Measurements from ENCODE around the gene NEO1. TPM values are rescaled to one million over a fixed set of nuclear protein-coding genes. Genes with fewer than 3 reads are reported as not detected.

NEO1 gene
- total RNA-seq, 2 experiments from 2014 or later: 3.4 to 6.3 TPM

- ATAC-seq (ENCODE audit: low read depth): no peak
- POLR2A ChIA-PET: no interaction called here
- Mint-ChIP-seq H3K9me3 (no peaks in the 10 kb centered on the region), H3K27ac (no peak overlapping the region), H3K36me3 (no peaks in the 10 kb centered on the region), H3K27me3 (peaks cover 35% of the 10 kb centered on the region), H3K4me3 (no peak overlapping the region), H3K4me1 (no peaks in the 10 kb centered on the region)
- DNase-seq: no peak
Measured at GRCh38 chr15:73021139-73021621, 31.1 kb upstream of the NEO1 start.

- Mint-ChIP-seq H3K4me1 (no peaks in the 10 kb centered on the region), H3K36me3 (no peaks in the 10 kb centered on the region)
- no peak for DNase-seq
Measured at GRCh38 chr15:73022161-73022560, 30.1 kb upstream of the NEO1 start.

GRCh38 chr15:73023071-73023470, 29.2 kb upstream of the NEO1 start:
- H3K27me3 Mint-ChIP-seq: peaks cover 37% of the 10 kb centered on the region
- H3K36me3 Mint-ChIP-seq: no peaks in the 10 kb centered on the region
- ATAC-seq (ENCODE audit: low read depth): no peak

More at GRCh38 chr15:73022161-73022560, 30.1 kb upstream of the NEO1 start:
- POLR2A ChIA-PET: no interaction called here
- Mint-ChIP-seq H3K4me3 (no peak overlapping the region), H3K27ac (no peak overlapping the region), H3K9me3 (no peaks in the 10 kb centered on the region), H3K27me3 (peaks cover 36% of the 10 kb centered on the region)
- ATAC-seq (ENCODE audit: low read depth): no peak

GRCh38 chr15:73024168-73024567, 28.1 kb upstream of the NEO1 start:
- H3K9me3 Mint-ChIP-seq: no peaks in the 10 kb centered on the region

More at GRCh38 chr15:73023071-73023470, 29.2 kb upstream of the NEO1 start:
- Mint-ChIP-seq H3K27ac (no peak overlapping the region), H3K9me3 (no peaks in the 10 kb centered on the region), H3K4me1 (no peaks in the 10 kb centered on the region), H3K4me3 (no peak overlapping the region)
- POLR2A ChIA-PET: no interaction called here
- no peak for DNase-seq

GRCh38 chr15:73026511-73027054, 25.7 kb upstream of the NEO1 start:
- no peak overlapping the region for H3K27ac Mint-ChIP-seq
- H3K36me3 Mint-ChIP-seq: no peaks in the 10 kb centered on the region
- POLR2A ChIA-PET: interaction anchor here (0.7 kb wide), 1 partner anchor 253 kb away, joined by 6 read pairs; no protein-coding TSS in a partner anchor
- ATAC-seq (ENCODE audit: low read depth): no peak
- no peaks in the 10 kb centered on the region for H3K9me3 Mint-ChIP-seq
- no peak overlapping the region for H3K4me3 Mint-ChIP-seq
- DNase-seq: no peak
- H3K27me3 Mint-ChIP-seq: peaks cover 30% of the 10 kb centered on the region
- H3K4me1 Mint-ChIP-seq: no peaks in the 10 kb centered on the region

More at GRCh38 chr15:73024168-73024567, 28.1 kb upstream of the NEO1 start:
- Mint-ChIP-seq H3K4me1 (no peaks in the 10 kb centered on the region), H3K27ac (no peak overlapping the region), H3K27me3 (peaks cover 39% of the 10 kb centered on the region), H3K4me3 (no peak overlapping the region), H3K36me3 (no peaks in the 10 kb centered on the region)
- DNase-seq (no peak), ATAC-seq (ENCODE audit: low read depth) (no peak)
- POLR2A ChIA-PET: no interaction called here

- Mint-ChIP-seq H3K36me3 (no peaks in the 10 kb centered on the region), H3K27ac (no peak overlapping the region), H3K27me3 (peaks cover 17% of the 10 kb centered on the region), H3K4me3 (no peak overlapping the region), H3K4me1 (no peaks in the 10 kb centered on the region), H3K9me3 (no peaks in the 10 kb centered on the region)
- ATAC-seq (ENCODE audit: low read depth) (no peak), DNase-seq (no peak)
- POLR2A ChIA-PET: no interaction called here
Measured at GRCh38 chr15:73028031-73028430, 24.2 kb upstream of the NEO1 start.

- POLR2A ChIA-PET: no interaction called here
- Mint-ChIP-seq H3K27ac (no peak overlapping the region), H3K9me3 (no peaks in the 10 kb centered on the region), H3K4me3 (no peak overlapping the region), H3K36me3 (no peaks in the 10 kb centered on the region), H3K4me1 (no peaks in the 10 kb centered on the region), H3K27me3 (peaks cover 19% of the 10 kb centered on the region)
- ATAC-seq (ENCODE audit: low read depth) (no peak), DNase-seq (no peak)
Measured at GRCh38 chr15:73028831-73029451, 23.3 kb upstream of the NEO1 start.

GRCh38 chr15:73030122-73030679, 22.1 kb upstream of the NEO1 start:
- no peaks in the 10 kb centered on the region for H3K36me3 Mint-ChIP-seq
- POLR2A ChIA-PET: no interaction called here
- H3K4me3 Mint-ChIP-seq: no peak overlapping the region
- H3K9me3 Mint-ChIP-seq: no peaks in the 10 kb centered on the region
- peaks cover 19% of the 10 kb centered on the region for H3K27me3 Mint-ChIP-seq
- ATAC-seq (ENCODE audit: low read depth): no peak
- no peak for DNase-seq
- no peak overlapping the region for H3K27ac Mint-ChIP-seq
- H3K4me1 Mint-ChIP-seq: no peaks in the 10 kb centered on the region

- peaks cover 16% of the 10 kb centered on the region for H3K27me3 Mint-ChIP-seq
- no peak overlapping the region for H3K27ac Mint-ChIP-seq
- DNase-seq (no peak), ATAC-seq (ENCODE audit: low read depth) (no peak)
- H3K9me3 Mint-ChIP-seq: no peaks in the 10 kb centered on the region
- H3K36me3 Mint-ChIP-seq: no peaks in the 10 kb centered on the region
- POLR2A ChIA-PET: no interaction called here
- H3K4me3 Mint-ChIP-seq: no peak overlapping the region
- H3K4me1 Mint-ChIP-seq: no peaks in the 10 kb centered on the region
Measured at GRCh38 chr15:73031648-73032047, 20.6 kb upstream of the NEO1 start.

GRCh38 chr15:73033611-73034010, 18.7 kb upstream of the NEO1 start:
- H3K36me3 Mint-ChIP-seq: no peaks in the 10 kb centered on the region
- no peak overlapping the region for H3K27ac Mint-ChIP-seq
- H3K4me3 Mint-ChIP-seq: no peak overlapping the region
- POLR2A ChIA-PET: no interaction called here
- peaks cover 15% of the 10 kb centered on the region for H3K27me3 Mint-ChIP-seq
- no peak for DNase-seq
- no peak for ATAC-seq (ENCODE audit: low read depth)
- no peaks in the 10 kb centered on the region for H3K9me3 Mint-ChIP-seq
- H3K4me1 Mint-ChIP-seq: no peaks in the 10 kb centered on the region

GRCh38 chr15:73034221-73034620, 18.0 kb upstream of the NEO1 start:
- POLR2A ChIA-PET: no interaction called here

GRCh38 chr15:73035221-73035620, 17.0 kb upstream of the NEO1 start:
- no peaks in the 10 kb centered on the region for H3K4me1 Mint-ChIP-seq
- ATAC-seq (ENCODE audit: low read depth): no peak
- peaks cover 7% of the 10 kb centered on the region for H3K27me3 Mint-ChIP-seq
- H3K27ac Mint-ChIP-seq: no peak overlapping the region
- no peak for DNase-seq
- POLR2A ChIA-PET: no interaction called here
- no peaks in the 10 kb centered on the region for H3K36me3 Mint-ChIP-seq
- no peak overlapping the region for H3K4me3 Mint-ChIP-seq
- no peaks in the 10 kb centered on the region for H3K9me3 Mint-ChIP-seq

More at GRCh38 chr15:73034221-73034620, 18.0 kb upstream of the NEO1 start:
- no peaks in the 10 kb centered on the region for H3K4me1 Mint-ChIP-seq
- no peaks in the 10 kb centered on the region for H3K9me3 Mint-ChIP-seq
- DNase-seq: no peak
- no peak for ATAC-seq (ENCODE audit: low read depth)
- no peak overlapping the region for H3K27ac Mint-ChIP-seq
- H3K36me3 Mint-ChIP-seq: no peaks in the 10 kb centered on the region
- peaks cover 14% of the 10 kb centered on the region for H3K27me3 Mint-ChIP-seq
- H3K4me3 Mint-ChIP-seq: no peak overlapping the region

GRCh38 chr15:73038220-73038619, 14.0 kb upstream of the NEO1 start:
- H3K27me3 Mint-ChIP-seq: peaks cover 5% of the 10 kb centered on the region
- ATAC-seq (ENCODE audit: low read depth) (no peak), DNase-seq (no peak)
- no peak overlapping the region for H3K27ac Mint-ChIP-seq
- no peaks in the 10 kb centered on the region for H3K4me1 Mint-ChIP-seq
- H3K36me3 Mint-ChIP-seq: no peaks in the 10 kb centered on the region
- no peak overlapping the region for H3K4me3 Mint-ChIP-seq
- H3K9me3 Mint-ChIP-seq: no peaks in the 10 kb centered on the region
- POLR2A ChIA-PET: no interaction called here

- Mint-ChIP-seq H3K4me1 (peaks cover 2% of the 10 kb centered on the region), H3K27ac (no peak overlapping the region), H3K27me3 (peaks cover 33% of the 10 kb centered on the region), H3K4me3 (no peak overlapping the region), H3K36me3 (no peaks in the 10 kb centered on the region), H3K9me3 (no peaks in the 10 kb centered on the region)
- POLR2A ChIA-PET: no interaction called here
- ATAC-seq (ENCODE audit: low read depth) (no peak), DNase-seq (no peak)
Measured at GRCh38 chr15:73046073-73046472, 6.2 kb upstream of the NEO1 start.

All from activated naive CD8-positive, alpha-beta T cell treated with anti-CD3 and anti-CD28 coated beads, Interleukin-2, amount 10 ng/mL, durations not matched to agents 7 days and 5 days (primary cell).